Esophagus squamous epithelium (tissue), 4 donors: ENCODE measurements around the gene HSPA4.

Experiments used
- CTCF ChIP-seq, 6 experiments: fragments of 450-650 bp in 4 of 6; fragments of 200-600 bp in 2 of 6; sonication (generic) in 2 of 6; IDR thresholded peaks; one replicate each; pipeline ENCODE4 v1.5.1; 2016 to 2019; ENCODE audit warnings: antibody characterized with exemption in 6 of 6, mild to moderate bottlenecking in 4 of 6, moderate library complexity in 4 of 6
- POLR2A ChIP-seq, 4 donors: fragments of 450-650 bp; IDR thresholded peaks; one replicate each; pipeline ENCODE4 v1.6.1; 2017; ENCODE audit warnings: antibody characterized with exemption in 4 of 4, mild to moderate bottlenecking in 4 of 4, moderate library complexity in 3 of 4

- TF ChIP-seq CTCF (IDR thresholded peaks at IDR 0.05) (no peak), POLR2A (IDR thresholded peaks at IDR 0.05) (no peak)
Measured at GRCh38 chr5:133114166-133114932, 62.5 kb downstream of the HSPA4 start.
